ENCODE measurements around the gene PFKM. TPM values are rescaled to one million over a fixed set of nuclear protein-coding genes. Genes with fewer than 3 reads are reported as not detected.
A peak's percentile ranks its signal among the peaks of the same experiment; 100 is the strongest.

Gene PFKM
- total and polyA plus RNA-seq, 3 donors from 2014 or later, result 99.6 to 190 (median 104) TPM

GRCh38 chr12:48160807-48161206, 41.6 kb downstream of the PFKM start:
- Histone ChIP-seq H3K4me1 (peaks cover 9% of the 10 kb centered on the region), H3K9me3 (no peaks in the 10 kb centered on the region), H3K36me3 (ENCODE audit: low read depth, missing control alignments) (no peaks in the 10 kb centered on the region), H3K27ac (no peak overlapping the region), H3K27me3 (no peaks in the 10 kb centered on the region), H3K4me3 (no peak overlapping the region)
- intact Hi-C loops (cut with DNase I; ENCODE audit: low total_unique reads), result no loop called here
- 84 to 88% methylated on average over 2 of the region's 2 CpGs for WGBS, 2 donors
- no peak for TF ChIP-seq CTCF (IDR thresholded peaks at IDR 0.05)
- no peak for TF ChIP-seq POLR2A (IDR thresholded peaks at IDR 0.05)
- DNase-seq, result peak; percentile 42

- H3K27me3 ChIP-seq, result no peaks in the 10 kb centered on the region
- no peak for DNase-seq
- no peak for TF ChIP-seq CTCF (IDR thresholded peaks at IDR 0.05)
- no peak for TF ChIP-seq POLR2A (IDR thresholded peaks at IDR 0.05)
- no peaks in the 10 kb centered on the region for H3K9me3 ChIP-seq
- WGBS, 2 donors, result 69 to 72% methylated on average over 5 of the region's 5 CpGs
- H3K4me1 ChIP-seq, result no peaks in the 10 kb centered on the region
- no peaks in the 10 kb centered on the region for H3K36me3 ChIP-seq (ENCODE audit: low read depth, missing control alignments)
- H3K4me3 ChIP-seq, result no peak overlapping the region
- no peak overlapping the region for H3K27ac ChIP-seq
- intact Hi-C loops (cut with DNase I; ENCODE audit: low total_unique reads), result no loop called here
These were observed 44.1 kb downstream of the PFKM start for GRCh38 chr12:48163150-48163747.

DNA sequence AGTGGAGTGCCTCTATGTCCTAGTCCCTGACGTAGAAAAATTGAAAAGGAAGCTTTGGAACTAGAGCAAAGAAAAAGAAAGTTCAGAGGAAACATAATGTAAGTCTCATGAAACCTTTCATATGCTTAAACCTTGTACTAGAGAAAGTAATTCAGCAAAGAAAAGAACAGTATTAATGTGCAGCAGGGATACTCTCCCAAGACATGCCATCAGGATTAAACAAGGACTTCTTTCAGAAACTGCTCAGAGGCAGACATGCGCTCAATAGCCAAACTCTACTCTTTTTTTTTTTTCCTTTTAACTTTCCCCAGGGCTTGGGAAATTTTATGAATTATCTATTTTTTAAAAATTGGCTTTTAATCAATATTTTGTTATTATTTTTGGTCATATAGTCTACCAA, 45.3 kb downstream of the PFKM start:
- TF ChIP-seq CTCF (IDR thresholded peaks at IDR 0.05), result no peak
- no peak for TF ChIP-seq POLR2A (IDR thresholded peaks at IDR 0.05)
- no peaks in the 10 kb centered on the region for H3K36me3 ChIP-seq (ENCODE audit: low read depth, missing control alignments)
- no peak for DNase-seq
- WGBS, 2 donors, result 80 to 81% methylated on average over 2 of the region's 2 CpGs
- no peaks in the 10 kb centered on the region for H3K4me1 ChIP-seq
- no peak overlapping the region for H3K4me3 ChIP-seq
- H3K9me3 ChIP-seq, result no peaks in the 10 kb centered on the region
- no peaks in the 10 kb centered on the region for H3K27me3 ChIP-seq
- intact Hi-C loops (cut with DNase I; ENCODE audit: low total_unique reads), result no loop called here
- no peak overlapping the region for H3K27ac ChIP-seq

- intact Hi-C loops (cut with DNase I; ENCODE audit: low total_unique reads), result no loop called here
- Histone ChIP-seq H3K4me3 (no peak overlapping the region), H3K36me3 (ENCODE audit: low read depth, missing control alignments) (no peaks in the 10 kb centered on the region), H3K9me3 (no peaks in the 10 kb centered on the region), H3K27ac (no peak overlapping the region), H3K27me3 (no peaks in the 10 kb centered on the region), H3K4me1 (no peaks in the 10 kb centered on the region)
- TF ChIP-seq CTCF (IDR thresholded peaks at IDR 0.05), result peak; percentile 73 to 88 (median 81)
- TF ChIP-seq POLR2A (IDR thresholded peaks at IDR 0.05), result no peak
- no peak for DNase-seq
- 30 to 36% methylated on average over 2 of the region's 2 CpGs for WGBS, 2 donors
These were observed 46.2 kb downstream of the PFKM start for GRCh38 chr12:48165089-48165981.

Measured in testis (tissue), 3 donors.